Mesothelial cell of epicardium (in vitro differentiated cells): Measurements from ENCODE around the gene MAN2C1. TPM values are rescaled to one million over a fixed set of nuclear protein-coding genes. Genes with fewer than 3 reads are reported as not detected.
"Not testable (repeated sequence)": the region's sequence is repeated elsewhere in the genome, so short reads cannot be mapped to it uniquely, and the experiment has no call there.

Experiments used
- DNase-seq, 2 experiments: peaks; one replicate each; pipeline ENCODE4 v3.0.0; 2021; ENCODE audit warnings: low spot score in 2 of 2; ENCODE audit not compliant: unreplicated experiment in 2 of 2
- H3K27ac Mint-ChIP-seq: 2 replicates; pipeline ENCODE4 v1.8.0; 2021; ENCODE audit warnings: mixed read lengths
- H3K27me3 Mint-ChIP-seq: 2 replicates; pipeline ENCODE4 v1.8.0; 2021; ENCODE audit warnings: low read depth, mixed read lengths
- H3K36me3 Mint-ChIP-seq: 2 replicates; pipeline ENCODE4 v1.8.0; 2021; ENCODE audit warnings: mixed read lengths
- H3K4me1 Mint-ChIP-seq: 2 replicates; pipeline ENCODE4 v1.8.0; 2021; ENCODE audit warnings: mixed read lengths
- H3K4me3 Mint-ChIP-seq: 2 replicates; pipeline ENCODE4 v1.8.0; 2021; ENCODE audit warnings: mild to moderate bottlenecking, moderate library complexity, mixed read lengths
- H3K9me3 Mint-ChIP-seq: 2 replicates; pipeline ENCODE4 v1.8.0; 2021; ENCODE audit warnings: mixed read lengths
- total RNA-seq: library from RNA; stranded (reverse); gene quantifications from 3 replicates; pipeline ENCODE4 v1.2.1, GENCODE V29; 2021
- TF ChIP-seq, protein P1 (sequence below): fragments of 200-600 bp; sonication (generic); IDR thresholded peaks from one replicate; pipeline ENCODE4 v1.5.0; 2021; ENCODE audit warnings: antibody characterized with exemption; ENCODE audit not compliant: unreplicated experiment

Gene MAN2C1
- total RNA-seq, 1 donor from 2014 or later = 264 TPM

DNA sequence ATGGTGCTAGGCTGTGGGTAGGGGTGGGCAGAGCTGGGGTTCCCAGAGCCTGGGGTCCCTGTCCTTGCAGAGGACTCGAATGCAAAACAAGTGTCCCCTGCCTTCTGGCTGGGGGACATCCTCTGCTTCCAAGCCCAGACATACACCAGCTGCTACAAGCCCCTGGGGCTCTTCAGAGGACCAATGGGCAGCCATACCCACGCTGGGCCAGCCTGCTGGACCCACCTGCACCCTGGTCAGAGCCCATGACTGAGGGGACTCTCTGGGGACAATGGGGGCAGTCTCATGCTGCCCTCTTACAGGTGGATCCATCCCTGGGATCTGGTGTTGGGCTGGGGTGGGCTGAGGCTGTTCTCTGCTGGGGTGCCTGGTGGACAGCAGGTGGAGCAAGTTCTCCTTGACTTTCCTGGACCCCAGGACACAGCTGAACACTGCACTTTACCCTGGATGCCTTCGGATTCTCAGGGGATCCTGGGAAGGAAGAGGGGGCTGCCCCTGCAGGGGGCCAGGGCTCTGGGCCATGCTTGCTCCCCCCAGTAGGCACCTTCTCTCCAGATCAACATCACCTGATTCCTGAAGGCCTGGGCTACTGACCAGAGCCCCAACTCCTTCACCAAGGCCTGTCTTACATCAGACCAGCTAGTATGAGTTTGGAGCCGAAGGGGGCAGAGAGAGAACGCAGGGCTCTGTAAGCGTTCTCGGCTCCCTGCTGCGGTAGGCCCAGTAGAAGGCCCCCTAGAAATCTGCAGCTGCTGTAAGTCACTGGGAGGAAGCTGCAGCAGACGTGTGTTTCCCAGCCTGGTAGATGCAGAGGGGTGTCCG is 39.7 kb downstream of the MAN2C1 start:
- TF ChIP-seq, protein P1, sequence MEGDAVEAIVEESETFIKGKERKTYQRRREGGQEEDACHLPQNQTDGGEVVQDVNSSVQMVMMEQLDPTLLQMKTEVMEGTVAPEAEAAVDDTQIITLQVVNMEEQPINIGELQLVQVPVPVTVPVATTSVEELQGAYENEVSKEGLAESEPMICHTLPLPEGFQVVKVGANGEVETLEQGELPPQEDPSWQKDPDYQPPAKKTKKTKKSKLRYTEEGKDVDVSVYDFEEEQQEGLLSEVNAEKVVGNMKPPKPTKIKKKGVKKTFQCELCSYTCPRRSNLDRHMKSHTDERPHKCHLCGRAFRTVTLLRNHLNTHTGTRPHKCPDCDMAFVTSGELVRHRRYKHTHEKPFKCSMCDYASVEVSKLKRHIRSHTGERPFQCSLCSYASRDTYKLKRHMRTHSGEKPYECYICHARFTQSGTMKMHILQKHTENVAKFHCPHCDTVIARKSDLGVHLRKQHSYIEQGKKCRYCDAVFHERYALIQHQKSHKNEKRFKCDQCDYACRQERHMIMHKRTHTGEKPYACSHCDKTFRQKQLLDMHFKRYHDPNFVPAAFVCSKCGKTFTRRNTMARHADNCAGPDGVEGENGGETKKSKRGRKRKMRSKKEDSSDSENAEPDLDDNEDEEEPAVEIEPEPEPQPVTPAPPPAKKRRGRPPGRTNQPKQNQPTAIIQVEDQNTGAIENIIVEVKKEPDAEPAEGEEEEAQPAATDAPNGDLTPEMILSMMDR = no peak
- no peak overlapping the region for H3K4me3 Mint-ChIP-seq
- no peaks in the 10 kb centered on the region for H3K4me1 Mint-ChIP-seq
- H3K36me3 Mint-ChIP-seq = no peaks in the 10 kb centered on the region
- peaks cover 8% of the 10 kb centered on the region for H3K27me3 Mint-ChIP-seq
- H3K27ac Mint-ChIP-seq = no peak overlapping the region
- no peaks in the 10 kb centered on the region for H3K9me3 Mint-ChIP-seq
- no peak for DNase-seq

DNA sequence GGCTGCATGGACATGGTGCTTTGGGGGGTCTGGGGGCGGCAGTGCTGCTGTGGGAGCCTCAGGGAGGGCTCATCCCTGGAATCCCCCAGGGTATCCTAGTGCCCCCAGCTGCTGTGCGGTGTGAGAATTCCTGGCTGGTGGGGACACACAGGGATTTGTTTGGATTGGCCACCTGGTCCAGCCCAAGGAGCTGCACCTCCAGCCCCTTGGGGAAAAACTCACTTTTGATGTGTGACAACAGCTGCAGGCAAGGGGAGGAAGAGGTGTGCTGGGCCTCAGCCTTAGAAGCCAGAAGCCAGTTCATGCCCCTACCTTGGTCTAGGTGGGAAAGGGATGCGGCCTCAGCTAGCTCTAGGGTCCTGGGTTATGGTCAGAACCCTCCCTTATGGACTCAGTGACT is 40.9 kb downstream of the MAN2C1 start:
- DNase-seq = no peak
- Mint-ChIP-seq H3K27ac (no peak overlapping the region), H3K36me3 (no peaks in the 10 kb centered on the region), H3K9me3 (no peaks in the 10 kb centered on the region), H3K27me3 (peaks cover 15% of the 10 kb centered on the region), H3K4me1 (no peaks in the 10 kb centered on the region), H3K4me3 (no peak overlapping the region)
- TF ChIP-seq, protein P1 = no peak

DNA sequence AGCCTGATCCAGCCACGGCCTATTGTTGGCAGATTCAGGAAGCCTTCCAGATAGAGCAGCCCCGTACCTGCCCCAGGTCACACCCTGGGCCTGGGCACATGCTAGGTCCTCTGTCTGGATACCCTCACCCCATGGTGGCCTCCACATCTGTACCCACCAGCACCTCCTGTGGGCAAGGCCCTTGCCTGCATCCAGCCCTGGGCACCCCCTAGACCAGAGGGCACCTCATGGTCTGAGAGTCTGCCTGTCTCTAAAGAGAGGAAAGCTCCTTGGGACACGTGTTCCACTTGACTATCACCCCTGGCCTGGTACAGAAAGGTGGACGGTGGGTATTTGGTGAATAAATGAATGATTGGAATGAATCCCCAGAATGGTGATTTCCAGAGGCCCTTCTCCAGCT is 41.4 kb downstream of the MAN2C1 start:
- Mint-ChIP-seq H3K4me1 (no peaks in the 10 kb centered on the region), H3K27me3 (peaks cover 15% of the 10 kb centered on the region), H3K27ac (no peak overlapping the region), H3K9me3 (no peaks in the 10 kb centered on the region), H3K36me3 (no peaks in the 10 kb centered on the region), H3K4me3 (no peak overlapping the region)
- TF ChIP-seq, protein P1 = no peak
- no peak for DNase-seq

DNA sequence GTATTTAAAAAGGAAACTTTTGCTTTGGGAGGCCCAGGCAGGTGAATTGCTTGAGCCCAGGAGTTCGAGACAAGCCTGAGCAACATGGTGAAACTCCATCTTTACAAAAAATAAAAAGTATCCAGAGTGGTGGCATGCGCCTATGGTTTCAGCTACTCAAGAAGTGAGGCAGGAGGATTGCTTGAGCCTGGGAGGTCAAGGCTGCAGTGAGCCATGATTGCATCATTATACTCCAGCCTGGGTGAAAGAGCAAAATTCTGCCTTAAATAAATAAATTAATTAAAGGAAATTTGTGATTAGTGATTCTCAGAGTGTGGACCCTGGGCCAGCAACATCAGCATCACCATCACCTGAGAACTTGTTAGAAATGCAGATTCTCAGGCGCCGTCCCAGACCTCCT is 42.5 kb downstream of the MAN2C1 start:
- no peak overlapping the region for H3K27ac Mint-ChIP-seq
- H3K4me3 Mint-ChIP-seq = no peak overlapping the region
- no peaks in the 10 kb centered on the region for H3K36me3 Mint-ChIP-seq
- peaks cover 18% of the 10 kb centered on the region for H3K27me3 Mint-ChIP-seq
- no peaks in the 10 kb centered on the region for H3K9me3 Mint-ChIP-seq
- DNase-seq = no peak
- TF ChIP-seq, protein P1 = no peak
- no peaks in the 10 kb centered on the region for H3K4me1 Mint-ChIP-seq

DNA sequence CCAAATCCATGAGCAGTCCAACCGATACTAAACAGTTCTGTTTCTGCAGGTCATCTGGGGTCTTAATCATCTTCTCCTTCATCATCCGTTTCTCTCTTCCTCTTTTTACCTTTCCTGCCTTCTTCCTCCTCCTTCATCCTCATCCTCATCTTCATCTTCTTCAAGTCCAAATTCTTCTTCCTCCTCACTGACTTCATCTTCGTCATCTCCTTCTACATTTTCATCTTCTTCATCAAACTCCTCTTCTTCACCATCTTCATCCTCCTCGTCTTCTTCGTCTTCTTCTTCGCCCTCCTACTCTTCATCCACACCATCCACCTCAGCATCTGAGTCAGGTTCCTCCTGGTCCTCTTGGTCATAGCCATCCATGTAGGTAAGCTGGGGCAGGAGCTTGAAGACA is 46.7 kb downstream of the MAN2C1 start:
- Mint-ChIP-seq H3K4me3 (no peak overlapping the region), H3K36me3 (no peaks in the 10 kb centered on the region), H3K9me3 (no peaks in the 10 kb centered on the region), H3K27ac (no peak overlapping the region), H3K27me3 (peaks cover 38% of the 10 kb centered on the region), H3K4me1 (no peaks in the 10 kb centered on the region)
- no peak for DNase-seq
- TF ChIP-seq, protein P1 = no peak

DNA sequence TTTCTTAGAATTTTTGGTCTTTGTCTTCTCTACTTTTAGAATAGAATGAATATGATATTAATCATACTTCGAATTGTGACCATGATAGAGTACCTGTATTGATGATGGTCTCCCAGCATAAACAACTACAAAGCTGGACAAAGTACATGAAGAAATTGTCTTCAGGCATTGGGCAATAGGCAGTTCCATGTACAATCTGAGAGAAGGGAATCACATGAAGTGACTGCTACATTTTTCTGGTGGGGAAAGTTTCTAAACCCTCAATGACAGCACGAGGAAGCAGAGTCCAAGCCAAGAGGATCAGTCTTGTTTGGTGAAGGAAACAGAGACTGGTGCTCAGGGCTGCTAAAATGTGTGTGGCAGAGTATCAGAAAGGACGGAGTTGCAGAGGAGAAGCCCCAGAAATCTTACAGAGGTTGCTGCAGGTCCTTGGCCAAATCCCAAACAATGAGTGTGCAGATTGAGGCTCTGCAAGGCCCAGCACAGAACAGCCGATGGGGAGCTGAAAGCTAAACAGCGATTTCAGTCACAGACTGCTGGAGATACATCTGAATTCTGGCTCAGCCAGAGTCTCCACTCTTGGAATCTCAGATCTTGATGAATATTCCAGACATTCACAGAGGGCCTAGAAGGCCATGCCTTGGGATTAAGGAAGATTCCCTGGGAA is 49.0 kb downstream of the MAN2C1 start:
- not testable (repeated sequence) for DNase-seq, H3K4me1 Mint-ChIP-seq, H3K27ac Mint-ChIP-seq, H3K36me3 Mint-ChIP-seq, H3K9me3 Mint-ChIP-seq, H3K4me3 Mint-ChIP-seq
- H3K27me3 Mint-ChIP-seq = peaks cover 38% of the 10 kb centered on the region
